HCT116 (cell line): ENCODE measurements around the gene CTNND2. TPM values are rescaled to one million over a fixed set of nuclear protein-coding genes. Genes with fewer than 3 reads are reported as not detected.

ENCODE experiments used
- ATAC-seq: fragments of 200-7000 bp; cut with Tn5 transposase; 2 replicates; pipeline ENCODE4 v1.9.1; 2020; ENCODE audit warnings: mild to moderate bottlenecking, moderate library complexity
- BruUV-seq: library from RNA; stranded (reverse); fragments of 400-500 nt; replicated peaks from 2 replicates; lab custom pipeline; 2021; lab: Mats Ljungman, UMichigan
- CTCF ChIA-PET: fragments of 300-600 bp; sonication (Branson Sonifier 250); formaldehyde crosslinking; loops from one replicate; lab custom pipeline; 2021; ENCODE audit warnings: antibody characterized with exemption; lab: Charles Lee
- POLR2A ChIA-PET: fragments of 300-600, 350-600 bp; sonication (Branson Sonifier 250); formaldehyde crosslinking; loops from one replicate; lab custom pipeline; 2021; ENCODE audit warnings: antibody characterized with exemption; lab: Charles Lee
- RAD21 ChIA-PET, 2 experiments: fragments of 300-600 bp; sonication (Branson Sonifier 250); formaldehyde crosslinking; loops; one replicate each; lab custom pipeline; 2023; ENCODE audit warnings: low total read pairs in 2 of 2; ENCODE audit not compliant: uncharacterized antibody in 2 of 2, unreplicated experiment in 2 of 2, low non-redundant PET in 1 of 2; lab: Charles Lee
- DNase-seq: peaks from one replicate; pipeline ENCODE4 v3.0.0-alpha.2; 2010; ENCODE audit warnings: low read depth, low spot score
- H2AFZ ChIP-seq: fragments of 200-600 bp; shearing (Covaris generic), sonication (generic); 2 replicates; pipeline ENCODE4 v1.6.1; 2017; ENCODE audit warnings: low read depth, mixed run types, mixed read lengths, antibody characterized with exemption, low read length; ENCODE audit not compliant: poor library complexity, severe bottlenecking
- H3K27ac ChIP-seq: 2 replicates; pipeline ENCODE4 v1.5.1; 2012; ENCODE audit warnings: low read depth, low read length
- H3K27me3 ChIP-seq: fragments of 200-600 bp; sonication (generic); 2 replicates; pipeline ENCODE4 v1.6.1; 2016; ENCODE audit warnings: mixed run types, low read length, mixed read lengths; ENCODE audit not compliant: insufficient read depth
- H3K36me3 ChIP-seq, 2 experiments: fragments of 200-500 bp in 1 of 2; fragments of 200-600 bp in 1 of 2; sonication (Bioruptor generic) in 1 of 2; sonication (generic) in 1 of 2; 2 replicates each; pipeline versions ENCODE4 v1.5.1 to v1.6.1; 2014 to 2016; ENCODE audit warnings: low read length in 2 of 2, inconsistent platforms in 1 of 2, mixed read lengths in 1 of 2, mixed run types in 1 of 2; ENCODE audit not compliant: insufficient read depth in 2 of 2, control insufficient read depth in 1 of 2
- H3K4me1 ChIP-seq, 2 experiments: fragments of 200-600 bp in 1 of 2; sonication (generic) in 1 of 2; 2 replicates each; pipeline versions ENCODE4 v1.5.1 to v1.6.1; 2012 to 2017; ENCODE audit warnings: low read length in 2 of 2, inconsistent platforms in 1 of 2, mild to moderate bottlenecking in 1 of 2, mixed read lengths in 1 of 2, mixed run types in 1 of 2, moderate library complexity in 1 of 2; ENCODE audit not compliant: insufficient read depth in 2 of 2, control insufficient read depth in 1 of 2
- H3K4me2 ChIP-seq: fragments of 200-600 bp; sonication (generic); 2 replicates; pipeline ENCODE4 v1.6.1; 2017; ENCODE audit warnings: mixed run types, low read length, mixed read lengths
- H3K4me3 ChIP-seq, 2 experiments: fragments of 200-600 bp in 1 of 2; sonication (generic) in 1 of 2; replicated peaks in 1 of 2; 2 replicates each; pipeline ENCODE4 v1.5.1; 2011 to 2016; ENCODE audit warnings: low read length in 2 of 2, control low read depth in 1 of 2, low read depth in 1 of 2, mild to moderate bottlenecking in 1 of 2, mixed read lengths in 1 of 2, mixed run types in 1 of 2
- H3K79me2 ChIP-seq: fragments of 200-600 bp; sonication (generic); 2 replicates; pipeline ENCODE4 v1.6.1; 2017; ENCODE audit warnings: mild to moderate bottlenecking, mixed run types, low read length, moderate library complexity, mixed read lengths; ENCODE audit not compliant: insufficient read depth
- H3K9ac ChIP-seq: fragments of 200-600 bp; sonication (generic); 2 replicates; pipeline ENCODE4 v1.6.1; 2016; ENCODE audit warnings: low read length, mixed read lengths
- H3K9me2 ChIP-seq: fragments of 200-600 bp; sonication (generic), shearing (Covaris generic); 2 replicates; pipeline ENCODE4 v1.6.1; 2017; ENCODE audit warnings: mixed run types, mild to moderate bottlenecking, moderate library complexity; ENCODE audit not compliant: insufficient read depth
- H3K9me3 ChIP-seq, 2 experiments: fragments of 200-500 bp in 1 of 2; fragments of 200-600 bp in 1 of 2; sonication (Bioruptor generic) in 1 of 2; sonication (generic) in 1 of 2; 2 replicates each; pipeline ENCODE4 v1.6.1; 2014 to 2017; ENCODE audit warnings: low read length in 2 of 2, mixed read lengths in 2 of 2, inconsistent platforms in 1 of 2, low read depth in 1 of 2, mild to moderate bottlenecking in 1 of 2, mixed run types in 1 of 2, moderate library complexity in 1 of 2; ENCODE audit not compliant: control insufficient read depth in 1 of 2, insufficient read depth in 1 of 2
- H4K20me1 ChIP-seq: fragments of 200-600 bp; sonication (generic), shearing (Covaris generic); 2 replicates; pipeline ENCODE4 v1.6.1; 2017; ENCODE audit warnings: mixed run types, mild to moderate bottlenecking, moderate library complexity; ENCODE audit not compliant: insufficient read depth
- CBX3 ChIP-seq: IDR thresholded peaks from 2 replicates; pipeline ENCODE4 v1.6.1; 2012; ENCODE audit warnings: low read depth
- EGR1 ChIP-seq: IDR thresholded peaks from 2 replicates; pipeline ENCODE4 v1.6.1; 2012; ENCODE audit warnings: low read depth
- EZH2 ChIP-seq: fragments of 200-600 bp; sonication (generic); IDR thresholded peaks from 2 replicates; pipeline ENCODE4 v1.6.1; 2017; ENCODE audit warnings: antibody characterized with exemption, mixed run types
- EZH2phosphoT487 ChIP-seq: fragments of 200-600 bp; IDR thresholded peaks from 2 replicates; pipeline ENCODE4 v1.6.1; 2018; ENCODE audit warnings: antibody characterized with exemption, borderline replicate concordance
- FOSL1 ChIP-seq: IDR thresholded peaks from 2 replicates; pipeline ENCODE4 v1.6.1; 2012; ENCODE audit warnings: low read depth
- JUND ChIP-seq: IDR thresholded peaks from 2 replicates; pipeline ENCODE4 v1.6.1; 2012
- POLR2A ChIP-seq: IDR thresholded peaks from 2 replicates; pipeline ENCODE4 v1.7.0; 2011; ENCODE audit warnings: borderline replicate concordance; ENCODE audit not compliant: insufficient read depth, insufficient read length; ENCODE audit errors: extremely low read depth
- POLR2AphosphoS5 ChIP-seq: IDR thresholded peaks from 2 replicates; pipeline ENCODE4 v1.6.1; 2011; ENCODE audit warnings: mild to moderate bottlenecking, low read depth, low read length, moderate library complexity
- RAD21 ChIP-seq: IDR thresholded peaks from 2 replicates; pipeline ENCODE4 v1.6.1; 2012; ENCODE audit warnings: low read depth, mild to moderate bottlenecking
- SIN3A ChIP-seq: IDR thresholded peaks from 2 replicates; pipeline ENCODE4 v1.6.1; 2012; ENCODE audit warnings: low read depth
- SP1 ChIP-seq: IDR thresholded peaks from 2 replicates; pipeline ENCODE4 v1.6.1; 2012; ENCODE audit warnings: low read depth
- ZNF274 ChIP-seq: fragments of 200-500 bp; sonication (Bioruptor generic); IDR thresholded peaks from 2 replicates; pipeline ENCODE4 v1.6.1; 2014; ENCODE audit warnings: mild to moderate bottlenecking, low read depth, low read length, inconsistent platforms
- intact Hi-C: fragments of 100-400 bp; cut with micrococcal nuclease; formaldehyde crosslinking; loops from 2 replicates; pipeline ENCODE4 v1.10.0; 2022
- total RNA-seq: library from RNA; stranded (reverse); gene quantifications from one replicate; pipeline ENCODE4 v1.2.1, GENCODE V29; 2021; ENCODE audit not compliant: unreplicated experiment
- TF ChIP-seq, protein P1 (sequence below): IDR thresholded peaks from 2 replicates; pipeline ENCODE4 v1.6.1; 2012
- TF ChIP-seq, protein P2 (sequence below), 3 experiments: fragments of 200-600 bp in 1 of 3; sonication (generic) in 1 of 3; IDR thresholded peaks in 2 of 3; conservative IDR thresholded peaks in 1 of 3; 2 replicates each; pipeline ENCODE4 v1.5.1; 2012 to 2017; ENCODE audit warnings: low read depth in 2 of 3, low read length in 2 of 3, antibody characterized with exemption in 1 of 3, borderline replicate concordance in 1 of 3, control low read depth in 1 of 3, mild to moderate bottlenecking in 1 of 3, mixed read lengths in 1 of 3, mixed run types in 1 of 3, moderate library complexity in 1 of 3; ENCODE audit not compliant: insufficient read depth in 1 of 3
- TF ChIP-seq, protein P3 (sequence below): IDR thresholded peaks from 2 replicates; pipeline ENCODE4 v1.6.1; 2011; ENCODE audit warnings: mild to moderate bottlenecking, low read length, moderate library complexity; ENCODE audit not compliant: insufficient replicate concordance; ENCODE audit errors: extremely low read depth
- TF ChIP-seq, protein P4 (sequence below): IDR thresholded peaks from 2 replicates; pipeline ENCODE4 v1.6.1; 2012

CTNND2 gene
- total RNA-seq, 1 experiment from 2014 or later, result not detected

DNA sequence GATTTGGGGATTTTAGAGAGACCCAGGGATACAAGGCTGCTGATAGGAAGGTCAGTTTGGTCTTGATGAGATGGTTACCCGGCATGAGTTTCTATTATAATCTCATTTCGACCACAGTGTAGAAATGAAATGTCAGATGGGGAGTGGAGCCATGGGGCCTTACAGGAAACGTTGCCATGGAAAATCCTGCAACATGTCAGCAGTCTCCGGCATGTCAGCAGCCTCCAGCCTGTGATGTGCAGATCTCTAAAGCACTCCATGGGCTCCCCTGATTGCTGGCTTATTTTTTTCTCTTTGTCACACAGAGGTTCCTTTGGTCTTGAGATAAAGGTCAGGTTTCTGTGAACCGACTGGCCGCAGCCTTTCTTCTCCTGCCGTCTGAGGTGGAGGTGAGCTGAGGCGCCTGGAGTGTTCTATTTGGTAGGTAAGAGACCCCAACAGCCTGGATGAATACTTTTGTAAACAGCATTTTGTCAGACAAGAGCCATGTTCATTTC is 934.5 kb downstream of the CTNND2 start:
- POLR2A ChIA-PET, result no interaction called here
- Histone ChIP-seq H3K27ac (no peak overlapping the region), H3K36me3 (no peaks in the 10 kb centered on the region), H3K79me2 (no peaks in the 10 kb centered on the region), H3K9me3 (no peaks in the 10 kb centered on the region), H3K4me3 (no peak overlapping the region), H3K27me3 (peaks cover 80% of the 10 kb centered on the region), H3K4me2 (no peak overlapping the region), H3K9ac (no peak overlapping the region), H2AFZ (no peak overlapping the region), H4K20me1 (no peaks in the 10 kb centered on the region), H3K4me1 (no peaks in the 10 kb centered on the region), H3K9me2 (no peaks in the 10 kb centered on the region)
- no peak for TF ChIP-seq FOSL1
- TF ChIP-seq, protein P1, sequence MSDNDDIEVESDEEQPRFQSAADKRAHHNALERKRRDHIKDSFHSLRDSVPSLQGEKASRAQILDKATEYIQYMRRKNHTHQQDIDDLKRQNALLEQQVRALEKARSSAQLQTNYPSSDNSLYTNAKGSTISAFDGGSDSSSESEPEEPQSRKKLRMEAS, result no peak
- no peak for TF ChIP-seq POLR2A
- no peak for DNase-seq
- CTCF ChIA-PET, result no interaction called here
- RAD21 ChIA-PET, result no interaction called here
- intact Hi-C loops, result no loop called here
- BruUV-seq, result no TSS peak
- no peak for ATAC-seq

DNA sequence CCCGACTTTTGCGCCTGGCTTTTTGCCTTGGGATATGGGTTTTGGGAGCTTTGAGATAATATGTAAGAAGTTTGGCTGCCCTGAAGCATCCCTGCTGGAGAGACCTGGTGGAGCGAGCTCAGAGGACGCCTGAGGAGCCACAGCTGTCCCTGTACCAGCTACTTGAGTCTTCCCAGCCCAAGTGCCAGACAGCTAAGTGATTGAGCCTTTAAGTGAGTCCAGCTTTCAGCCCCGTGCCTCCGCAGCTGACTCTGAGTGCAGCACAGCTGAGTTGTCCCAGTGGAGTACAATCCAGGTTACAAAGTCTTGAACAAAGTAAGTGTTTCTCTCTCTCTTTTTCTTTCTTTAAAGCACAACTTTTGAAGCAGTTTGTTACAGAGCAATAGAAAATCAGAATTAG is 939.4 kb downstream of the CTNND2 start:
- no peak overlapping the region for H3K27ac ChIP-seq
- H3K79me2 ChIP-seq, result no peaks in the 10 kb centered on the region
- ChIA-PET RAD21 (no interaction called here), CTCF (no interaction called here), POLR2A (no interaction called here)
- H3K9ac ChIP-seq, result no peak overlapping the region
- peaks cover 0 to 8% of the 10 kb centered on the region in 2 experiments; a peak in 2 of 4 replicates for H3K4me1 ChIP-seq
- H3K9me2 ChIP-seq, result no peaks in the 10 kb centered on the region
- H3K36me3 ChIP-seq, result no peaks in the 10 kb centered on the region
- intact Hi-C loops, result no loop called here
- H2AFZ ChIP-seq, result no peak overlapping the region
- no peak for DNase-seq
- no TSS peak for BruUV-seq
- no peak overlapping the region for H3K4me2 ChIP-seq
- H3K4me3 ChIP-seq, result no peak overlapping the region
- H3K27me3 ChIP-seq, result peaks cover 33% of the 10 kb centered on the region; the same call in 1 of the 2 replicates
- TF ChIP-seq, protein P2, sequence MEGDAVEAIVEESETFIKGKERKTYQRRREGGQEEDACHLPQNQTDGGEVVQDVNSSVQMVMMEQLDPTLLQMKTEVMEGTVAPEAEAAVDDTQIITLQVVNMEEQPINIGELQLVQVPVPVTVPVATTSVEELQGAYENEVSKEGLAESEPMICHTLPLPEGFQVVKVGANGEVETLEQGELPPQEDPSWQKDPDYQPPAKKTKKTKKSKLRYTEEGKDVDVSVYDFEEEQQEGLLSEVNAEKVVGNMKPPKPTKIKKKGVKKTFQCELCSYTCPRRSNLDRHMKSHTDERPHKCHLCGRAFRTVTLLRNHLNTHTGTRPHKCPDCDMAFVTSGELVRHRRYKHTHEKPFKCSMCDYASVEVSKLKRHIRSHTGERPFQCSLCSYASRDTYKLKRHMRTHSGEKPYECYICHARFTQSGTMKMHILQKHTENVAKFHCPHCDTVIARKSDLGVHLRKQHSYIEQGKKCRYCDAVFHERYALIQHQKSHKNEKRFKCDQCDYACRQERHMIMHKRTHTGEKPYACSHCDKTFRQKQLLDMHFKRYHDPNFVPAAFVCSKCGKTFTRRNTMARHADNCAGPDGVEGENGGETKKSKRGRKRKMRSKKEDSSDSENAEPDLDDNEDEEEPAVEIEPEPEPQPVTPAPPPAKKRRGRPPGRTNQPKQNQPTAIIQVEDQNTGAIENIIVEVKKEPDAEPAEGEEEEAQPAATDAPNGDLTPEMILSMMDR (IDR thresholded peaks at IDR 0.05 in 2 of 3, conservative IDR thresholded peaks at IDR 0.05 in 1 of 3; ENCODE audit: borderline replicate concordance in 1 of 3, insufficient read depth in 1 of 3, low read depth in 2 of 3, low read length in 2 of 3), result no peak
- TF ChIP-seq EGR1 (no peak), CBX3 (no peak), SIN3A (no peak), RAD21 (no peak), ZNF274 (no peak), JUND (no peak), EZH2 (no peak), POLR2AphosphoS5 (no peak), SP1 (no peak), EZH2phosphoT487 (no peak)
- TF ChIP-seq, protein P3, sequence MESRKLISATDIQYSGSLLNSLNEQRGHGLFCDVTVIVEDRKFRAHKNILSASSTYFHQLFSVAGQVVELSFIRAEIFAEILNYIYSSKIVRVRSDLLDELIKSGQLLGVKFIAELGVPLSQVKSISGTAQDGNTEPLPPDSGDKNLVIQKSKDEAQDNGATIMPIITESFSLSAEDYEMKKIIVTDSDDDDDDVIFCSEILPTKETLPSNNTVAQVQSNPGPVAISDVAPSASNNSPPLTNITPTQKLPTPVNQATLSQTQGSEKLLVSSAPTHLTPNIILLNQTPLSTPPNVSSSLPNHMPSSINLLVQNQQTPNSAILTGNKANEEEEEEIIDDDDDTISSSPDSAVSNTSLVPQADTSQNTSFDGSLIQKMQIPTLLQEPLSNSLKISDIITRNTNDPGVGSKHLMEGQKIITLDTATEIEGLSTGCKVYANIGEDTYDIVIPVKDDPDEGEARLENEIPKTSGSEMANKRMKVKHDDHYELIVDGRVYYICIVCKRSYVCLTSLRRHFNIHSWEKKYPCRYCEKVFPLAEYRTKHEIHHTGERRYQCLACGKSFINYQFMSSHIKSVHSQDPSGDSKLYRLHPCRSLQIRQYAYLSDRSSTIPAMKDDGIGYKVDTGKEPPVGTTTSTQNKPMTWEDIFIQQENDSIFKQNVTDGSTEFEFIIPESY, result no peak
- TF ChIP-seq, protein P4, sequence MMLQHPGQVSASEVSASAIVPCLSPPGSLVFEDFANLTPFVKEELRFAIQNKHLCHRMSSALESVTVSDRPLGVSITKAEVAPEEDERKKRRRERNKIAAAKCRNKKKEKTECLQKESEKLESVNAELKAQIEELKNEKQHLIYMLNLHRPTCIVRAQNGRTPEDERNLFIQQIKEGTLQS, result no peak
- TF ChIP-seq, protein P1, result no peak
- ATAC-seq, result no peak
- H3K9me3 ChIP-seq, result no peaks in the 10 kb centered on the region
- no peaks in the 10 kb centered on the region for H4K20me1 ChIP-seq
